GM19099 (cell line): ENCODE data around the gene CALHM3.

Source experiments
- POLR2A ChIP-seq: IDR thresholded peaks from 3 replicates; pipeline ENCODE4 v1.6.1; 2011; ENCODE audit warnings: low read depth; ENCODE audit not compliant: insufficient read length; ENCODE audit errors: extremely low read depth

The CALHM3 gene

GRCh38 chr10:103479135-103479534 is at the start of gene CALHM3:
Gene CALHM3 (minus strand): TSS chr10:103479240. CDS start chr10:103479032, 208 bp downstream.
- no peak for TF ChIP-seq POLR2A

- TF ChIP-seq POLR2A, result no peak
Measured at GRCh38 chr10:103528549-103528948, 49.5 kb upstream of the CALHM3 start.

- TF ChIP-seq POLR2A, result no peak
Measured at GRCh38 chr10:103525901-103526300, 46.9 kb upstream of the CALHM3 start.

GRCh38 chr10:103523683-103524082 is 44.6 kb upstream of the CALHM3 start:
- no peak for TF ChIP-seq POLR2A

- no peak for TF ChIP-seq POLR2A
Measured at GRCh38 chr10:103519798-103520197, 40.8 kb upstream of the CALHM3 start.

- no peak for TF ChIP-seq POLR2A
Measured at GRCh38 chr10:103517234-103518085, 38.4 kb upstream of the CALHM3 start.

GRCh38 chr10:103514244-103514643 is 35.2 kb upstream of the CALHM3 start:
- TF ChIP-seq POLR2A, result no peak

- no peak for TF ChIP-seq POLR2A
Measured at GRCh38 chr10:103513380-103514060, 34.5 kb upstream of the CALHM3 start.

GRCh38 chr10:103512591-103513379 is 33.7 kb upstream of the CALHM3 start:
- TF ChIP-seq POLR2A, result no peak

GRCh38 chr10:103512166-103512565 is 33.1 kb upstream of the CALHM3 start:
- TF ChIP-seq POLR2A, result no peak

- no peak for TF ChIP-seq POLR2A
Measured at GRCh38 chr10:103510791-103511752, 32.0 kb upstream of the CALHM3 start.

GRCh38 chr10:103510046-103510685 is 31.1 kb upstream of the CALHM3 start:
- no peak for TF ChIP-seq POLR2A

GRCh38 chr10:103507235-103508191 is 28.5 kb upstream of the CALHM3 start:
- TF ChIP-seq POLR2A, result no peak
